Measurements from ENCODE around the gene GAS2L1. TPM values are rescaled to one million over a fixed set of nuclear protein-coding genes. Genes with fewer than 3 reads are reported as not detected.
"Not testable (repeated sequence)": the region's sequence is repeated elsewhere in the genome, so short reads cannot be mapped to it uniquely, and the experiment has no call there.

The GAS2L1 gene
- total RNA-seq, 2 donors from 2014 or later = 32.5 to 52.9 TPM

DNA sequence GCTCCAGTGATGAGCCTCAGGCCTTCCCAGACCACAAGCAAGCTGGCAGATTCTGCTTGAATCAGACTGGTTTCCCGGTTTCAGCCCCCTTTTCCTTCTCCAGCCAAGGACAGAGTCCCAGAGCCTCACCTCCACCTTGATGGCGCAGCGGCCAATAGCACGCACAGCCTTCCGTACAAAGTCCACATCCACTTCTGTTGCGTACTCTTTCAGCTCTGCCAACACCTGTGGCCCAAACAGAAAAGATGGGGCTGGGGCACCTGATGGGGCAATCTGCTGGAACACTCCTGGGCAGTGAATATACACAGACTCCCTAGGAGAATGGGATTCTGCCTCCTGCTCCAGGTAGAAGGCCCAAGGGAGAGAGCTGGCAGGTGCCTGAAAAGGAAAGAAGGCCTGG, 44.6 kb downstream of the GAS2L1 start:
- Histone ChIP-seq H3K36me3 (peaks cover 70% of the 10 kb centered on the region), H3K27me3 (replicated peaks; ENCODE audit: insufficient read depth) (no peaks in the 10 kb centered on the region), H3K4me3 (no peak overlapping the region), H3K27ac (no peak overlapping the region), H3K4me1 (ENCODE audit: control insufficient read depth in 1 of 2, low read depth in 2 of 2) (peaks cover 0 to 15% of the 10 kb centered on the region in 2 donors), H3K9me3 (no peaks in the 10 kb centered on the region)
- TF ChIP-seq, protein P1, sequence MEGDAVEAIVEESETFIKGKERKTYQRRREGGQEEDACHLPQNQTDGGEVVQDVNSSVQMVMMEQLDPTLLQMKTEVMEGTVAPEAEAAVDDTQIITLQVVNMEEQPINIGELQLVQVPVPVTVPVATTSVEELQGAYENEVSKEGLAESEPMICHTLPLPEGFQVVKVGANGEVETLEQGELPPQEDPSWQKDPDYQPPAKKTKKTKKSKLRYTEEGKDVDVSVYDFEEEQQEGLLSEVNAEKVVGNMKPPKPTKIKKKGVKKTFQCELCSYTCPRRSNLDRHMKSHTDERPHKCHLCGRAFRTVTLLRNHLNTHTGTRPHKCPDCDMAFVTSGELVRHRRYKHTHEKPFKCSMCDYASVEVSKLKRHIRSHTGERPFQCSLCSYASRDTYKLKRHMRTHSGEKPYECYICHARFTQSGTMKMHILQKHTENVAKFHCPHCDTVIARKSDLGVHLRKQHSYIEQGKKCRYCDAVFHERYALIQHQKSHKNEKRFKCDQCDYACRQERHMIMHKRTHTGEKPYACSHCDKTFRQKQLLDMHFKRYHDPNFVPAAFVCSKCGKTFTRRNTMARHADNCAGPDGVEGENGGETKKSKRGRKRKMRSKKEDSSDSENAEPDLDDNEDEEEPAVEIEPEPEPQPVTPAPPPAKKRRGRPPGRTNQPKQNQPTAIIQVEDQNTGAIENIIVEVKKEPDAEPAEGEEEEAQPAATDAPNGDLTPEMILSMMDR (IDR thresholded peaks at IDR 0.05) = no peak
- ATAC-seq (ENCODE audit: insufficient number of reproducible peaks, low FRiP score, low read depth) (no peak), DNase-seq (ENCODE audit: low spot score) (no peak)

DNA sequence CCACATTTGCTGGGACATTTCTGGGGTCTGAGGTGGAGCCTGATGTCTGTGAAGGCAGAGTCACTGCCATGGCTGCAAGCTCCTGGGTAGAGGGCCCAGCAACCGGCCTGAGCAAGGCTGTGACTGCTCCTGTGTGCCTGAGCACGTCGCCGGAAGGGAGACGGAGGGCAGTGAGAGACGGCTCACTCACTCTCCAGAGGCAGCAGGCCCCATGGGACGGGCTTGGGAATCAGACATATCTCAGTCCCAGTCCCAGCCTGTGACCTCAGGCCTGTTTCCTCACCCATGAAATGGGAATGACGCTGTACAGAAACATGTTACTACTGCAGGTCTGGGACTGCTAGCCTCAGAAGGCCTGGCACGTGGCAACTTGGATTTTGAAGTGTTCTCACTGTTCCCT, 45.4 kb downstream of the GAS2L1 start:
- no peak for ATAC-seq (ENCODE audit: insufficient number of reproducible peaks, low FRiP score, low read depth)
- DNase-seq (ENCODE audit: low spot score) = no peak
- Histone ChIP-seq H3K4me3 (no peak overlapping the region), H3K27me3 (replicated peaks; ENCODE audit: insufficient read depth) (no peaks in the 10 kb centered on the region), H3K9me3 (no peaks in the 10 kb centered on the region), H3K27ac (no peak overlapping the region), H3K36me3 (peaks cover 77% of the 10 kb centered on the region), H3K4me1 (ENCODE audit: control insufficient read depth in 1 of 2, low read depth in 2 of 2) (peaks cover 0 to 7% of the 10 kb centered on the region in 2 donors)
- TF ChIP-seq, protein P1 (IDR thresholded peaks at IDR 0.05) = no peak

DNA sequence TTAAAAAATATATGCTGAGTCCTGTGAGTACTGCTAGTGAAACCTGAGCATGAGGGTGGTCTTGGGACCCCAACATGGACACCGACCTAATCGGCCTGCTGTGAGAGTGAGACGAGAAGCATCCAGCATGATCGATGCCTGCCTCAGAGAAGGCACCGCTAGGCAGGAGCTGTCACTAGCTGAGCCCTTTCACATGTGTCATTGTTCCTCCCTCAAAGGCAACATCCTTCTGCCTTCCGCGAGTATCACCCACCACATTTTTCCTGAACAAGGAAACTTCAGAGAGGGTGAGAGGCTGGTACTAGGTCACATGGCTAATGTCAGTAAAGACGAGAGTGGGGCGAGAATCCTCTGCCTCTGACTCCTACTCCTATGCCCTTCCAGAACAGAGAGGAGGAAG, 46.3 kb downstream of the GAS2L1 start:
- TF ChIP-seq, protein P1 (IDR thresholded peaks at IDR 0.05) = no peak
- no peak overlapping the region for H3K4me3 ChIP-seq
- no peaks in the 10 kb centered on the region for H3K9me3 ChIP-seq
- no peak overlapping the region for H3K27ac ChIP-seq
- ATAC-seq (ENCODE audit: insufficient number of reproducible peaks, low FRiP score, low read depth) = no peak
- no peaks in the 10 kb centered on the region for H3K27me3 ChIP-seq (replicated peaks; ENCODE audit: insufficient read depth)
- no peaks in the 10 kb centered on the region for H3K4me1 ChIP-seq (ENCODE audit: control insufficient read depth in 1 of 2, low read depth in 2 of 2)
- H3K36me3 ChIP-seq = peaks cover 75% of the 10 kb centered on the region
- no peak for DNase-seq (ENCODE audit: low spot score)

DNA sequence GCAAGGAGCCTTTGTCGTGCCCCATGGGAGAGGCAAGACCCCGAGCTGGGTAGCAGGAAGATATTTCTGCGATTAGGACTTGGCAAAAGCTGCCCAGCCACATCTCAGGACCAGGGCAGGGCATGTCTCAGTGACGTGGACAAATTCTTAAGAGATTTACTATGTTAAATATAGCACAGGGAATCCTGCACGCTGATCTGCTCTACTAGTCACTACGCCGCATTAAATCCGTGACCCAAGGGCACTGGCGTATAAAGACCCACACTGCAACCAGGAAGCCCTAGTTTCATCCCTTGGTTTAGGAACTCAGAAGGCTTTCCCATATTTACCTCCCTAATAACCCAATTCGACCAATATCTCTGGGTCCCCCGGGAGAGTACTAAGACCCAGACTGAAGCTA, 46.8 kb downstream of the GAS2L1 start:
- no peak for ATAC-seq (ENCODE audit: insufficient number of reproducible peaks, low FRiP score, low read depth)
- no peaks in the 10 kb centered on the region for H3K27me3 ChIP-seq (replicated peaks; ENCODE audit: insufficient read depth)
- H3K36me3 ChIP-seq = peaks cover 75% of the 10 kb centered on the region
- no peak overlapping the region for H3K4me3 ChIP-seq
- TF ChIP-seq, protein P1 (IDR thresholded peaks at IDR 0.05) = no peak
- no peaks in the 10 kb centered on the region for H3K4me1 ChIP-seq (ENCODE audit: control insufficient read depth in 1 of 2, low read depth in 2 of 2)
- no peak for DNase-seq (ENCODE audit: low spot score)
- H3K9me3 ChIP-seq = no peaks in the 10 kb centered on the region
- no peak overlapping the region for H3K27ac ChIP-seq

DNA sequence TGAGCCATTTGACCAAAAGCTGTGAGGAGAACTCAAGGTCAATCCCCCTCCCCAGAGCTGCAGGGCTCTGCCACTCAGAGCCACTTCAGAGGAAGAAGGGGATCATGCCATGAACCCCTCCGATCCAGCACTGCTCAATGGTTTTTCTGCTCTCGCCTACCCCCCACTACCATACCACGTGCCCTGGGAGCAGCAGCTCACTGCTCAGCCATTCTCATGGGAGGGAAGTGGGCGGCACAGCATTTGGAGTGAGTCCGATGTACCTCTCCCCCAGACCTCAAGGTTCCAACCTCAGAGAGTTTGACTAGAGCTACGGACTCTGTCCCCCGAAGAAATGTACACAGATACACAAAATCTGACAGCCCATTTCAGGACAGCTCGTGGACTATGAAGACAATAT, 47.4 kb downstream of the GAS2L1 start:
- Histone ChIP-seq H3K27ac (no peak overlapping the region), H3K9me3 (no peaks in the 10 kb centered on the region), H3K36me3 (peaks cover 74% of the 10 kb centered on the region), H3K27me3 (replicated peaks; ENCODE audit: insufficient read depth) (no peaks in the 10 kb centered on the region), H3K4me3 (no peak overlapping the region), H3K4me1 (ENCODE audit: control insufficient read depth in 1 of 2, low read depth in 2 of 2) (no peaks in the 10 kb centered on the region)
- TF ChIP-seq, protein P1 (IDR thresholded peaks at IDR 0.05) = no peak
- no peak for ATAC-seq (ENCODE audit: insufficient number of reproducible peaks, low FRiP score, low read depth)
- no peak for DNase-seq (ENCODE audit: low spot score)

DNA sequence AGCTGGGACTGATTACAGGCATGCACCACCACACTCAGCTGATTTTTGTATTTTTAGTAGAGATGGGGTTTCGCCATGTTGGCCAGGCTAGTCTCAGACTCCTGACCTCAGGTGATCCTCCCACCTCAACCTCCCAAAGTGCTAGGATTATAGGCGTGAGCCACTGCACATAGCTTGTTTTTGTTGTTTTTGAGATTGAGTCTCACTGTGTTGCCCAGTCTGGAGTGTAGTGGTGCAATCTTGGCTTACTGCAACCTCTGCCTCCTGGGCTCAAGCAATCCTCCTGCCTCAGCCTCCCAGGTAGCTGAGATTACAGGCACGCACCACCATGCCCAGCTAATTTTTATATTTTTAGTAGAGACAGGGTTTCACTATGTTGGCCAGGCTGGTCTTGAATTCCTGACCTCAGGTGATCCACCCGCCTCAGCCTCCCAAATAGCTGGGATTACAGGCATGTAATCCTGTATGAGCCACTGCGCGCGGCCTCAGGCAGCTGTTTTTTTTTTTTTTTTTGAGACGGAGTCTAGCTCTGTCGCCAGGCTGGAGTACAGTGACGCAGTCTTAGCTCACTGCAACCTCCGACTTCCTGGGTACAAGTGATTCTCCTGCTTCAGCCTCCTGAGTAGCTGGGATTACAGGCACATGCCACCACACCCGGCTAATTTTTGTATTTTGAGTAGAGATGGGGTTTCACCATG, 50.9 kb downstream of the GAS2L1 start:
- peaks cover 47% of the 10 kb centered on the region for H3K36me3 ChIP-seq
- not testable (repeated sequence) for H3K9me3 ChIP-seq; H3K27me3 ChIP-seq (replicated peaks; ENCODE audit: insufficient read depth); H3K4me1 ChIP-seq (ENCODE audit: control insufficient read depth in 1 of 2, low read depth in 2 of 2); DNase-seq (ENCODE audit: low spot score); H3K27ac ChIP-seq; H3K4me3 ChIP-seq; ATAC-seq (ENCODE audit: insufficient number of reproducible peaks, low FRiP score, low read depth)

All from thoracic aorta (tissue), 2 donors.